Renal cortical epithelial cell (primary cell): ENCODE data around the gene RTBDN. TPM values are rescaled to one million over a fixed set of nuclear protein-coding genes. Genes with fewer than 3 reads are reported as not detected.
"Not testable (repeated sequence)": the region's sequence is repeated elsewhere in the genome, so short reads cannot be mapped to it uniquely, and the experiment has no call there.

Experiments used
- DNase-seq: peaks from one replicate; pipeline ENCODE4 v3.0.0-alpha.2; 2011; ENCODE audit warnings: low read depth
- total RNA-seq: library from RNA; depleted of rRNA; stranded (reverse); fragments of >200 nt; gene quantifications from 2 replicates; pipeline ENCODE4 v1.2.3, GENCODE V29; 2014

Gene RTBDN
- total RNA-seq, 1 donor from 2014 or later, result not detected

DNA sequence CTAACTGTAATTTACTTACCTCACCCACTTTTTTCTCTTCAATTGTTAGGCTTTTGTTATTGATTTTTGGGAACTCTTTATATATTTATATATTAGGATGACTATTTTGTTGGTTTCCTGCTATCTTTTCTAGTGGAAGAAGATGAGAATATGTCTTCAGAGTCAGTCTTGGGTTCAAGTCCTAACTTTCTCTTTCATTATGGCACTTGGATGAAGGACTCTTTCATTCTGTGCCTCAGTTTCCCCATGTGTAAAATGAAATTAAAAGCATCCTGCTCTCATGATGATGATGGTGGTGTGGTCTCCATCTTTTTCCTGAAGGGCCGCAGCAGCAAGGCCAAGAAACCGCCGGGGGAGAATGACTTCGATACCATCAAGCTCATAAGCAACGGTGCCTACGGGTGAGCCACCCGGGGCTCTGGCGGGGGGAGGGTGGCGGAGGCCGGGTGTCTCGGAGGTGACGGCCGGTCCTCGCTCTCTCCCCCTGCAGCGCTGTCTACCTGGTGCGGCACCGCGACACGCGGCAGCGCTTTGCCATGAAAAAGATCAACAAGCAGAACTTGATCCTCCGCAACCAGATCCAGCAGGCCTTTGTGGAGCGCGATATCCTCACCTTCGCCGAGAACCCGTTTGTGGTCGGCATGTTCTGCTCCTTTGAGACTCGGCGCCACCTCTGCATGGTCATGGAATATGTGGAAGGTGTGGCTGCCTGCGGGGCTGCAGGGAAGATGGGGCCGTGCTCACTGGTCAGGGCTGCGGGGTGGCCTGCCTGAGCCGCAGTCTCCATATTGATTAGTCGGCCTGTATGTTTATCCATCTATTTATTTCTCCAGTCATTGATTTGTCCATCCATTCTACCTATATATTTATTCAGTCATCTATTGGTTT lies 23.9 kb upstream of the RTBDN start:
- no peak for DNase-seq

DNA sequence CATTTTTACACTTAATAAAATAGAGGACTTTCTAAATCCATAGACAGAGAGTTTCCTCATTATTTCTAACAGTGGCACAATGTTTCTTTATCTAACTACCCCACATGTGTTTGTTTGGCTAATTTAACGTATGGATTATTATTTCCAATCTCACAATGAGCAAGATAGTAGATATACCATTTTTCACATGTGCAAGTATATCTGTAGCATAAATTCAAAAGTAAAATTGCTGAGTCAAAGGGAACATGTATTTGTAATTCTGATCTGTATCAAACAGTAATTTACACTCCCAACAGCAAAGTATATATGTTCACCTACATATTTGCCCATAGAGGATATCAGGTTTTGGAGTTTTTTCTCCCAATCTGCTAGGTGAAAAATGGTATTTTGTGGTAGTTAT lies 22.3 kb upstream of the RTBDN start:
- DNase-seq, result no peak

DNA sequence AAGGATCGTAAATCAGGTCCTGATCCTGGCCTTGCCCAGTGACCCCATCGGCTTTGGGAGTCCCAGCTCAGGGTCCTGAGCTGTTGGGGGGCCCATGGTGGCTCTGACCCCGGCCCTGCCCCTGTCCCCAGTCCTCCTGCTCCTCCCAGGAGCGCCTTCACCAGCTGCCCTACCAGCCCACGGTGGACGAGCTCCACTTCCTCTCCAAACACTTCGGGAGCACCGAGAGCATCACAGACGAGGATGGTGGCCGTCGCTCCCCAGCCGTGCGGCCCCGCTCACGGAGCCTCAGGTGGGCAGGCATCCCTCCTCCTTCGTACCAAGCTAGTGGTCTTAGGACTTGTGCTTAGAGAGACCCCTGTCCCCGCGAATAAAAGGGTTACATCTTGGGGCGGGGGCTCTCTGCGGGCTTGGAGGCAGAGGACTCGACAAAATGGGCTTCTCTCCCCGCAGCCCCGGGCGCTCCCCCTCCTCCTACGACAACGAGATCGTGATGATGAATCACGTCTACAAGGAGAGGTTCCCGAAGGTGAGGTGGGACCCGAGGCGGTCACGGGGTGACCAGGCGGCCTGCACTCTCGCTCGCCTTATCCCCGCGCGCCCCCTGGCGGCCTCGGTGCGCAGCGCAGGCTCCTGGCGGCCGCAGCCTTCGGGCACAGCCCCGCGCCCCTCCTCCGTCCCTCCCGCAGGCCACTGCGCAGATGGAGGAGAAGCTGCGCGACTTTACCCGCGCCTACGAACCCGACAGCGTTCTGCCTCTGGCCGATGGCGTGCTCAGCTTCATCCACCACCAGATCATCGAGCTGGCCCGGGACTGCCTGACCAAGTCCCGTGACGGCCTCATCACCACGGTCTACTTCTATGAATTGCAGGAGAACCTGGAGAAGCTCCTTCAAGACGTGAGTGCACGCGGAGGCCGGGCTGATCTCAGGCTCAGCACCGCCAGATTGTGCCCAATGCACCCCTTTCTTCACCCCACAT lies 13.1 kb upstream of the RTBDN start:
- DNase-seq, result peak; percentile 63

GRCh38 chr19:12846613-12847012 lies 12.2 kb upstream of the RTBDN start:
- DNase-seq, result not testable (repeated sequence)

- no peak for DNase-seq
Observed at GRCh38 chr19:12843999-12844732, 9.8 kb upstream of the RTBDN start.

GRCh38 chr19:12843328-12843727 lies 8.9 kb upstream of the RTBDN start:
- no peak for DNase-seq

GRCh38 chr19:12842511-12842910 lies 8.1 kb upstream of the RTBDN start:
- no peak for DNase-seq

DNA sequence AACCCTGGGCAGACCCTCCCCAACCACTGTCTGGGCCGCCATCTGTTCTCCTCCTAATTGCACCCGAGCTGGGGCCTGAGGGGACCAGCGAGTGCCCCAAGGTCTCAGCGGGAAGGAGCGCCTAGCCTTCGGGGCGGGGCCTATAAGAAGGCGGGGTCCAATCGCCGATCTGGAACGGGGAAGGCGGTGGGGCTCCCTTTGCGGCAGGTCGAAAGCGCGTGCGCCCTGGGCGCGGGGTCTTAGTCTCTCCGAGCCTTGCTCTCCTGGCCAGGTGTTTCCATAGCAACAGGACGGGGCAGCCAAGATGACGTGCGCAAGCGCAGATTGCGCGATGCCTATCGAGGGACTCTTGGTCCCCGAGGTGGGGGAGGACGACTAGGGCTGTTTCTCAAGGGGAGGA lies 6.7 kb upstream of the RTBDN start:
- DNase-seq, result no peak

GRCh38 chr19:12840091-12841079 lies 6.0 kb upstream of the RTBDN start:
- DNase-seq, result peak; percentile 56

DNA sequence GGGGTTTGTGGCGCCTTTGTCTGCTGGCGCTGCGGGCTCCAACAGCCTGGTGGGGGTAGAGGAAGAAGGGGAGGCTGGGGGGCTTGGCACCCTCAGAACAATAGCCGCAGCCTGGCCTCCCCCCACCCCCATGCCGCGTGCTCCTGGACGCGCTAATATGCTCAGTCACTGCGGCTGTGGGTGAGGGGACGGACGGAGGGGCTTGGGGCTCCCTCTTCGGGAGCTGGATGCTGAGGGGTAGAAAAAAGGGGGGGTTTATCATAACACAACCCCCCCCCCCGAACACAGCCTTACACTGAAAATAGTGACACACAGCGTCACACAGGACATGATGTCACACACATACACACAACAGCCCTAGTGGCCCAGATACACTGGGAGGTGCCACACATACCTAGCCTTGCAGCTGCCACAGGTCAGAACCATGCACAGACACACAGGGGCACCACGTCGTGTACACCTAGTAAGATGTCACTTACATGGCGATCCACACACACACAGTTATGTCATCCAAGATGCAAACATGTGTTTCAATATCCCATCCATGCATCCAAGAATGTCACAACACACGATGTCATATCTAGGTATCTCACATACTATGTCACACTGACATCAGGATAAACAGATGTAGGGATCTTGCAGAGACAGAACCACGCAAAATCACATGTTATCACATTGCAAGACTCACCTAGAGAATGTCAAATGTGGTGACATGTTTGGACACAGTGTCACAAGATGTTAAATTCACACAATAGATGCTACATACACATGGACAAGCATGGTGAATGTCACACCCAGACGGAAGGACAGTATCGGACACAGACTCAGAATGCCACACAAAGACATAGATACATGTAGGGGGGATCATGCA lies 4.7 kb upstream of the RTBDN start:
- DNase-seq, result no peak

GRCh38 chr19:12838182-12838885 lies 4.0 kb upstream of the RTBDN start, which contains the start of gene MAST1:
Gene MAST1, plus strand, starts transcription at chr19:12838515. Its CDS starts 58 bp downstream, at chr19:12838573.
- DNase-seq, result no peak

DNA sequence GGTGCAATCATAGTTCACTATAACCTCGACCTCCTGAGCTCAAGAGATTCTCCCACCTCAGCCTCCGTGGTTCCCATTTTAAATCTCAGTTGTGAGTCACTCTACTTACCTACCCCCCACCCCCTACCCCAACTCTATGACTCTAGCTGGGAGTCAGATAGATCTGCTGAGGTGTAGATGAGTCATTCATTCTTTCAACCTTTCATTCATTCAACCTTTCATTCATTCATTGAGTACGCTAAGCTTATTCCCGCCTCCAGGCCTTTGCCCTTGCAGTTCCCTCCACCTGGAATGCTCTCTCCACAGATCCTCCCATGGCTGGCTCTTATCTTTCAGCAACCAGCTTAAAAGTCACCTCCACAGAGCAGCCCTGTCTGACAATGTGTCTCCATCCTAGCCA lies 2.8 kb upstream of the RTBDN start:
- DNase-seq, result peak; percentile 23

DNA sequence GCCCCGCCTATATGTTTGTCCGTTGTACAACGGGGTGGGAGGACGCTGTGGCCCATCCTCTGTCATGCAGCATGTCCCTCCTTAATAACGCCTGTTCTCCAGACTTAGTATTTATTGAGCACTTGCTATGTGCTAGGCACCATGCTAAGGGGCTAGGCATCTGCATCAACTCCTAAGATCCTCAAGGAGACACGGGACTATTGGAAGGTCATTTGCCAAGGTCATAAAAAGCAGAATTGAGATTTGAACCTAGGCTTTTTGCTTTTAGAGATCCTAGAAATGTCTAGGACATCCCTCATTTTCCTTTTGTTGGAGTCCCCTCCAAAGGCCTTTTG lies 2.1 kb upstream of the RTBDN start:
- no peak for DNase-seq

GRCh38 chr19:12834976-12835757 lies 788 bp upstream of the RTBDN start:
- no peak for DNase-seq

DNA sequence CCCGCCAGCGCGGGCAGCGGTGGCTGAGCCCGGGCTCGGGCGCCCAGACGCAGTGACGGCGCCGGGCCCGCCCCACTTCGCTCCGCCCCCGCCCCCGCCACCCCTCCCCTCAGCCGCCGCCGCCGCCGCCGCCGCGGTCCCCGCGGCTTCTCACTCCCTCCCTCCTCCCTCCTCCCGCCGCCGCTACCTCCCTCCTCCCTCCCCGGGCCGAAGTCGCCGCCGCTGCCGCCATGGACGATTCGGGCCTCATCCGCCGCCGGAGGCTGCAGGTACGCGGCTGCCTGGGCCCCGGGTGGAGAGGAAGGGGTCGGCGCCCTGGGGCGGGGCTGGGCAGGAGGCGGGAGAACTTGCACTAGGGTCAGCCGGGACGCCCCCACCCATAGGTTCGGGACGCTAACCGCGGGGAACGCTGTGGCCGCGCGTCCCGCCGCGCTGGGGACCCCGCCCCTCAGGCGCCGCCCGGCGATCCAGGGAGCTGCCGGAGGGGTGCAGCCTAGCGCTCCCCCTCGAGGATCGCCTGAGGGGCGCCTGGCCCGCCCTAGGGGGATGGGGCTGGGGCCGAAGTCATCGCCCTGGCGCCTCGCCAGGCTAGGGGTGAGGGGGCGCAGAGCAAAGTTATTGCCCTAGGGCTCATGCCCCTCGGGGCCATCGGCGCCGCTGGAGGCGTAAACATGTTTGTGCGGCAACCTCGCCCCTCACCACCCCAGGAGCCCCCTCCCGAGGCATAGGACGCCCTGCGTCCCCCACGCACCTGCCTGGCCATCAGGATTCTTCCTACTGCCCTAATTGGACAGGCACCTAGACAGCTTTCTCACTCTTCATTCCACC lies 427 bp downstream of the RTBDN start:
- DNase-seq, result no peak

DNA sequence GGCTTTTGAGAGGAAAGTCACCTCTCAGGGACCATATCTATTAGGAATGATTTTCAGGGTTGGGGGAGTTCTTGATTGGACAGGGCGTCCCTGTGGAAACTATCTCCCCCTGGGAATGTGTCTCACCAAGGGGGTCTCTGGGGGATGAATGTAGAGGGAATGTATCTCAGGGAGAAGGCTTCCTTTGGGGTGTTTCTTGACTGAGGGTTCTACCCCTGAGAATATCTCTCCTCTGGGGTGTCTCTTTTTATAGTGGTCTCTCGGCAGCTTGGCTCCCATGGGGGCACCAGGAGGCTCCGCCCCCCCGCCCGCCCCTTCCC lies 1.0 kb downstream of the RTBDN start:
- DNase-seq, result no peak

GRCh38 chr19:12828494-12828893 lies 5.9 kb downstream of the RTBDN start:
- DNase-seq, result no peak
